ENCODE data around the gene FXYD2.

The FXYD2 gene

DNA sequence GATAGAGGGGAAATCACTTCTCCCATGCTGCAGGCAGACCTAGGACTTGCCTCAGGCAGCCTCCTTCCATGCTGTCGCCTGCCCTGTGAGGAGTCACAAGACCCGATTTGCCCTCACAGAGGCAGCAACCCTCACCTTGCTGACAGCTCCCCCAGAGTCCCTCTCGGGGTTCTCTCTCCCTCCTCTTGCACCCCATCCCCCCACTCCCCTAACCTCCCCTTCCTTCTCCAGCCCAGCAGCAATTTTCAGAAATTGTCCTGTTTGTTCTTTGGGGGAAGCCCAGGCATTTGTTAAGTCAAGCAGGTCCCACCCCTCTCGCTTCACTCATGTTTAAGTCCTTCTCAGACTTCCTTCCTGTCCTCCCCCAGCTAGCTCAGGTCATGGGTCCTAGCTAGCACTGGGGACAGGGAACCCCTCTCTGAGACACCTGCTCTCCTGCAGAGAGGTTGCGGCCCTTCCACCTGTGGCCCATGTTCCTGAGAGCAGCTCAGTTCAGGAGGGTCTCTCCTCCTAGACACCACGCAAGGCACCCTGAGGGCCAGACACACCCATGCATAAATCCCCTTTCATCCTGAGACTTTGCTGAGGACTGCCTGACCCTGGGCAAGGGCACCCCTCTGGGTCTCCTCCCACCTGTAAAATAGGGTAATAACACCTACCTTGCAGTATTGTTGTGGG, 6.3 kb upstream of the FXYD2 start:
- H4K8ac ChIP-seq (ENCODE audit: low read depth, low read length) = no peak overlapping the region
- peak overlapping the region; percentile 15 for H3K18ac ChIP-seq (ENCODE audit: low read length)
- WGBS, 2 donors (ENCODE audit: extremely low coverage in 2 of 2, insufficient read length in 2 of 2, insufficient replicate concordance in 1 of 2) = no CpG with 5 or more reads among the region's 6 CpGs
- H3K9me3 ChIP-seq (replicated peaks in 1 of 2; ENCODE audit: control insufficient read depth in 2 of 2, insufficient read depth in 1 of 2, low read depth in 1 of 2, low read length in 2 of 2) = no peaks in the 10 kb centered on the region
- no peak overlapping the region for H4K91ac ChIP-seq (ENCODE audit: low read depth, low read length, poor library complexity)
- H2BK12ac ChIP-seq (ENCODE audit: low read length) = no peak overlapping the region
- no peak overlapping the region for H3K4ac ChIP-seq (ENCODE audit: low read length)
- peaks cover 0 to 13% of the 10 kb centered on the region in 2 donors for H3K4me1 ChIP-seq (ENCODE audit: control insufficient read depth in 2 of 2, insufficient read depth in 1 of 2, low read depth in 1 of 2, low read length in 2 of 2)
- H3K14ac ChIP-seq (ENCODE audit: low read length) = no peak overlapping the region
- no peak overlapping the region for H3K4me3 ChIP-seq (ENCODE audit: low read length in 2 of 2)
- no peak for DNase-seq (ENCODE audit: low spot score)
- H3K4me2 ChIP-seq (ENCODE audit: insufficient read depth, low read length, poor library complexity, severe bottlenecking) = no peak overlapping the region
- H2AK5ac ChIP-seq (ENCODE audit: low read depth, low read length) = peak overlapping the region; percentile 30
- H2BK5ac ChIP-seq (ENCODE audit: low read length) = no peak overlapping the region
- no peak overlapping the region for H2BK120ac ChIP-seq (ENCODE audit: low read depth, low read length)
- no peak overlapping the region for H3K23ac ChIP-seq (ENCODE audit: low read depth, low read length, poor library complexity)
- H2AFZ ChIP-seq (ENCODE audit: low read length) = no peak overlapping the region
- no peak overlapping the region for H2BK15ac ChIP-seq (ENCODE audit: low read length)
- peaks cover 0 to 2% of the 10 kb centered on the region in 2 donors for H3K36me3 ChIP-seq (replicated peaks in 1 of 2; ENCODE audit: control insufficient read depth in 2 of 2, insufficient read depth in 2 of 2, low read length in 2 of 2)
- peaks cover 0 to 11% (median 0%) of the 10 kb centered on the region in 3 experiments for H3K27me3 ChIP-seq (ENCODE audit: control insufficient read depth in 3 of 3, insufficient read depth in 3 of 3, low read depth in 1 of 3, low read length in 3 of 3)
- H3K27ac ChIP-seq (replicated peaks; ENCODE audit: low read length) = no peak overlapping the region
- no peaks in the 10 kb centered on the region for H3K79me1 ChIP-seq (ENCODE audit: low read depth, low read length)
- peak overlapping the region; percentile 56 for H3K9ac ChIP-seq (ENCODE audit: low read depth, low read length, poor library complexity)

DNA sequence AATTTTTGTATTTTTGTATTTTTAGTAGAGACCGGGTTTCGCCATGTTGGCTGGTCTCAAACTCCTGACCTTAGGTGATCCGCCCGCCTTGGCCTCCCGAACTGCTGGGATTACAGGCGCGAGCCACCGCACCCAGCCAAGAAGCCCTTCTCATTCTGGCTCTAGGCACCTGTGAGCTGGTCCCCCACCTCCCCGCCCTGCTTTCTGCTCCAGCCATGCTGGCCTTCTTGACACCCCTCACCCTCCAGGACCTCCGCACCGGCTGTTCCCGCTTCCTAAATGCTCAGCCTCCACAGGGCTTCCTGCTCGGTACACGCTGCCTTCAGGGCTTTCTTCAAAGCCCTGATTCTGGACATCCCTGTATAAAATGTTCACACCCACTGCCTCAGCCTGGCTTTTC, 5.5 kb upstream of the FXYD2 start:
- DNase-seq (ENCODE audit: low spot score) = no peak
- no CpG with 5 or more reads among the region's 14 CpGs for WGBS, 2 donors (ENCODE audit: extremely low coverage in 2 of 2, insufficient read length in 2 of 2, insufficient replicate concordance in 1 of 2)

DNA sequence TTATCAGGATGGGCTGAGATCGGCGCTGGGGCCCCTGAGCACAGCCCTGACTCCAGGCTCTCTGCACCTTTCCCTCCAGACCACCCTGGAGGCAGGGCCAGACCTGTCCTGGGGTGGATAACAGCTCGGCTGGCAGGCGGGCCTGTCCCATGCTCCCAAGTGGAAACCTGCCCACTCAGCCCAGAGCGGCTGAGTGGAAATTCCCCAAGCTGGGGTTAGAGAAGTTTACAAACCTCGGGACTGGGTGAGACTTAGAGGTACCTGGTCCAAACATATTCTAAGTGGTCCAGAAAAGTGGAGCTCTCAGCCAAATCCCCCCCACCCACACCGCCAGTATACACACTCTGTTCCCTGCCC, 4.8 kb upstream of the FXYD2 start:
- Histone ChIP-seq H3K4me3 (ENCODE audit: low read length in 2 of 2) (no peak overlapping the region), H2BK5ac (ENCODE audit: low read length) (no peak overlapping the region), H3K14ac (ENCODE audit: low read length) (no peak overlapping the region), H3K18ac (ENCODE audit: low read length) (peak overlapping the region; percentile 8), H2AFZ (ENCODE audit: low read length) (no peak overlapping the region), H3K4me1 (ENCODE audit: control insufficient read depth in 2 of 2, insufficient read depth in 1 of 2, low read depth in 1 of 2, low read length in 2 of 2) (peaks cover 0 to 13% of the 10 kb centered on the region in 2 donors), H3K4me2 (ENCODE audit: insufficient read depth, low read length, poor library complexity, severe bottlenecking) (no peak overlapping the region), H2BK120ac (ENCODE audit: low read depth, low read length) (no peak overlapping the region), H4K8ac (ENCODE audit: low read depth, low read length) (no peak overlapping the region), H2BK15ac (ENCODE audit: low read length) (no peak overlapping the region), H3K79me1 (ENCODE audit: low read depth, low read length) (no peaks in the 10 kb centered on the region), H4K91ac (ENCODE audit: low read depth, low read length, poor library complexity) (no peak overlapping the region), H2BK12ac (ENCODE audit: low read length) (no peak overlapping the region), H3K9me3 (replicated peaks in 1 of 2; ENCODE audit: control insufficient read depth in 2 of 2, insufficient read depth in 1 of 2, low read depth in 1 of 2, low read length in 2 of 2) (no peaks in the 10 kb centered on the region), H3K27ac (replicated peaks; ENCODE audit: low read length) (no peak overlapping the region), H3K36me3 (replicated peaks in 1 of 2; ENCODE audit: control insufficient read depth in 2 of 2, insufficient read depth in 2 of 2, low read length in 2 of 2) (no peaks in the 10 kb centered on the region), H2AK5ac (ENCODE audit: low read depth, low read length) (peak overlapping the region; percentile 47), H3K4ac (ENCODE audit: low read length) (no peak overlapping the region), H3K9ac (ENCODE audit: low read depth, low read length, poor library complexity) (no peak overlapping the region), H3K23ac (ENCODE audit: low read depth, low read length, poor library complexity) (no peak overlapping the region), H3K27me3 (ENCODE audit: control insufficient read depth in 3 of 3, insufficient read depth in 3 of 3, low read depth in 1 of 3, low read length in 3 of 3) (peaks cover 0 to 21% (median 0%) of the 10 kb centered on the region in 3 experiments)
- WGBS, 2 donors (ENCODE audit: extremely low coverage in 2 of 2, insufficient read length in 2 of 2, insufficient replicate concordance in 1 of 2) = no CpG with 5 or more reads among the region's 7 CpGs
- DNase-seq (ENCODE audit: low spot score) = no peak

More for the DNA sequence above, 5.5 kb upstream of the FXYD2 start:
- Histone ChIP-seq H3K18ac (ENCODE audit: low read length) (peak overlapping the region; percentile 46), H3K4me2 (ENCODE audit: insufficient read depth, low read length, poor library complexity, severe bottlenecking) (no peak overlapping the region), H3K36me3 (replicated peaks in 1 of 2; ENCODE audit: control insufficient read depth in 2 of 2, insufficient read depth in 2 of 2, low read length in 2 of 2) (peaks cover 0 to under 1% of the 10 kb centered on the region in 2 donors), H3K14ac (ENCODE audit: low read length) (no peak overlapping the region), H2BK12ac (ENCODE audit: low read length) (no peak overlapping the region), H3K4me3 (ENCODE audit: low read length in 2 of 2) (no peak overlapping the region), H3K9ac (ENCODE audit: low read depth, low read length, poor library complexity) (peak overlapping the region; percentile 68), H2AK5ac (ENCODE audit: low read depth, low read length) (no peak overlapping the region), H3K9me3 (replicated peaks in 1 of 2; ENCODE audit: control insufficient read depth in 2 of 2, insufficient read depth in 1 of 2, low read depth in 1 of 2, low read length in 2 of 2) (no peaks in the 10 kb centered on the region), H3K27ac (replicated peaks; ENCODE audit: low read length) (no peak overlapping the region), H2BK120ac (ENCODE audit: low read depth, low read length) (no peak overlapping the region), H3K4ac (ENCODE audit: low read length) (no peak overlapping the region), H2AFZ (ENCODE audit: low read length) (no peak overlapping the region), H3K27me3 (ENCODE audit: control insufficient read depth in 3 of 3, insufficient read depth in 3 of 3, low read depth in 1 of 3, low read length in 3 of 3) (peaks cover 0 to 14% (median 0%) of the 10 kb centered on the region in 3 experiments), H3K23ac (ENCODE audit: low read depth, low read length, poor library complexity) (no peak overlapping the region), H2BK5ac (ENCODE audit: low read length) (no peak overlapping the region), H2BK15ac (ENCODE audit: low read length) (no peak overlapping the region), H3K4me1 (ENCODE audit: control insufficient read depth in 2 of 2, insufficient read depth in 1 of 2, low read depth in 1 of 2, low read length in 2 of 2) (peaks cover 0 to 13% of the 10 kb centered on the region in 2 donors), H4K91ac (ENCODE audit: low read depth, low read length, poor library complexity) (no peak overlapping the region), H4K8ac (ENCODE audit: low read depth, low read length) (no peak overlapping the region), H3K79me1 (ENCODE audit: low read depth, low read length) (no peaks in the 10 kb centered on the region)

DNA sequence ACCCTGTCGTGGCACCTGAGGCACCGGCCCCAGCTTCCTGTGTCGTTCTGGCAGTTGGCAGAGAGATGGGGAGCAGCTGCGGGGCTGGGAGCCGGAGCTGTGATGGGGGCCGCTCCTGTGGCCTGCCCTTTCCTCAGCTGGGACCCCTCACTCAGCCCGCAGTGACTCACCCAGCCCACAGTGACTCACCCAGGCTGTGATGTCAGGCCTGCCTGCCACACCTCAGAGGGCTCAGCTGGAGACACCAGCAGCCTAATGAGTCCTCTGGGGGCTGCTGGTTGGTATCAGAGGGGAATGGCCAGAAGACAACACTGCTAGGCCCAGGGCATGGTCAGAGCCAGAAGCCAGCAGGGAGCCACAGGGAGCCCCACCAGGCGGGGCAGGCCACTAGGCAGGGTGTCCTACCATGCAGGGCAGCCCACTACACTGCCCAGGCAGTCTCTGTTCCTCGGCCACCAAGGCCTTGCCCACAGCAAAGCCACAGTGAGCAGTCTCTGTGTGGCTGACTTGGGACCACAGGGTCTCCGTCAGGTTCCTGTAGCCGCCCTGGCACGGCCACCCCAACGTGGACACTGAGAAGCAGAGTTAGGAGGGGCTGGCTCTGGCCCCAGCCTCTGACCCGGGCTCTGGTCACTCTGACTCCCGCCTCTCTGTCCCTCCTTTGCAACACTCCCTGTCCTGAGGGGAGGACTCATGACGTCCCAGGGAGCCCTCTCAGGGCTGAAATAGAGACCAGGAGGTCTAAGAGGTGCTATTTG, 4.2 kb upstream of the FXYD2 start:
- no peaks in the 10 kb centered on the region for H3K9me3 ChIP-seq (replicated peaks in 1 of 2; ENCODE audit: control insufficient read depth in 2 of 2, insufficient read depth in 1 of 2, low read depth in 1 of 2, low read length in 2 of 2)
- H3K4me1 ChIP-seq (ENCODE audit: control insufficient read depth in 2 of 2, insufficient read depth in 1 of 2, low read depth in 1 of 2, low read length in 2 of 2) = peaks cover 4 to 13% of the 10 kb centered on the region in 2 donors
- H2AK5ac ChIP-seq (ENCODE audit: low read depth, low read length) = peak overlapping the region; percentile 47
- H3K4me2 ChIP-seq (ENCODE audit: insufficient read depth, low read length, poor library complexity, severe bottlenecking) = no peak overlapping the region
- H3K4me3 ChIP-seq (ENCODE audit: low read length in 2 of 2) = peak overlapping the region in 1 of 2 donors; percentile 22
- H3K18ac ChIP-seq (ENCODE audit: low read length) = peak overlapping the region; percentile 77
- peaks cover 0 to 26% (median 0%) of the 10 kb centered on the region in 3 experiments for H3K27me3 ChIP-seq (ENCODE audit: control insufficient read depth in 3 of 3, insufficient read depth in 3 of 3, low read depth in 1 of 3, low read length in 3 of 3)
- H3K4ac ChIP-seq (ENCODE audit: low read length) = no peak overlapping the region
- no peak for DNase-seq (ENCODE audit: low spot score)
- no CpG with 5 or more reads among the region's 16 CpGs for WGBS, 2 donors (ENCODE audit: extremely low coverage in 2 of 2, insufficient read length in 2 of 2, insufficient replicate concordance in 1 of 2)
- no peaks in the 10 kb centered on the region for H3K79me1 ChIP-seq (ENCODE audit: low read depth, low read length)
- H2BK12ac ChIP-seq (ENCODE audit: low read length) = no peak overlapping the region
- no peak overlapping the region for H3K9ac ChIP-seq (ENCODE audit: low read depth, low read length, poor library complexity)
- H3K36me3 ChIP-seq (replicated peaks in 1 of 2; ENCODE audit: control insufficient read depth in 2 of 2, insufficient read depth in 2 of 2, low read length in 2 of 2) = no peaks in the 10 kb centered on the region
- H2BK120ac ChIP-seq (ENCODE audit: low read depth, low read length) = no peak overlapping the region
- no peak overlapping the region for H2BK5ac ChIP-seq (ENCODE audit: low read length)
- H3K14ac ChIP-seq (ENCODE audit: low read length) = peak overlapping the region; percentile 14
- H3K23ac ChIP-seq (ENCODE audit: low read depth, low read length, poor library complexity) = peak overlapping the region; percentile 76
- no peak overlapping the region for H2BK15ac ChIP-seq (ENCODE audit: low read length)
- no peak overlapping the region for H3K27ac ChIP-seq (replicated peaks; ENCODE audit: low read length)
- no peak overlapping the region for H4K91ac ChIP-seq (ENCODE audit: low read depth, low read length, poor library complexity)
- no peak overlapping the region for H4K8ac ChIP-seq (ENCODE audit: low read depth, low read length)
- H2AFZ ChIP-seq (ENCODE audit: low read length) = no peak overlapping the region
